T-helper 2 cell treated with Interferon-gamma antibody and Interleukin-4, amounts not matched to agents 5 μg/mL and 100 μg/mL, for 36 hours (primary cell): ENCODE data around the gene SRRT.
"Not testable (repeated sequence)": the region's sequence is repeated elsewhere in the genome, so short reads cannot be mapped to it uniquely, and the experiment has no call there.

Experiments
- DNase-seq: peaks from one replicate; pipeline ENCODE4 v3.0.0; 2021; ENCODE audit warnings: low spot score
- H3K27ac Mint-ChIP-seq: one replicate; pipeline ENCODE4 v1.8.0; 2021; ENCODE audit warnings: mild to moderate bottlenecking, mixed read lengths
- H3K27me3 Mint-ChIP-seq: one replicate; pipeline ENCODE4 v1.8.0; 2021; ENCODE audit warnings: low read depth, mixed read lengths
- H3K36me3 Mint-ChIP-seq: one replicate; pipeline ENCODE4 v1.8.0; 2021; ENCODE audit warnings: low read depth, mixed read lengths
- H3K4me1 Mint-ChIP-seq: one replicate; pipeline ENCODE4 v1.8.0; 2021; ENCODE audit warnings: low read depth, mixed read lengths
- H3K4me3 Mint-ChIP-seq: one replicate; pipeline ENCODE4 v1.8.0; 2022; ENCODE audit warnings: mild to moderate bottlenecking, moderate library complexity, mixed read lengths
- H3K9me3 Mint-ChIP-seq: one replicate; pipeline ENCODE4 v1.8.0; 2021; ENCODE audit warnings: mixed read lengths

The SRRT gene

DNA sequence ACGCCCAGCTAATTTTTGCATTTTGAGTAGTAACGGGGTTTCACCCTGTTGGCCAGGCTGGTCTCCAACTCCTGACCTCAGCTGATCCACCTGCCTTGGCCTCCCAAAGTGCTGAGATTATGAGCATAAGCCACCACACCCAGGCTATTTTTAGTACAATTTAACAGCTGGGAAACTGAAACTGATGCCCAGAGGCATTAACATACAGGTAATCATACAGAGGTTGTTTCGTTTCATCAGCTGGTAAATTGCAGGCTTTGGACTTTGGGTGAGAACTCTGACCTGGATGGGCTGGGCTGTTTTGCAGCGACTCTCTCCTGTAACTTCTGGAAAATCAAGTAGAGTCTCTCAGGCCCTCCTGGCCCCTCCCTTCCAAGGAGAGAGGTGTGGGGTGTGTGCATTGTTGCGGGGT, 27.0 kb downstream of the SRRT start:
- no peak for DNase-seq
- no peaks in the 10 kb centered on the region for H3K36me3 Mint-ChIP-seq
- H3K27me3 Mint-ChIP-seq = peaks cover 21% of the 10 kb centered on the region
- no peaks in the 10 kb centered on the region for H3K9me3 Mint-ChIP-seq
- H3K4me3 Mint-ChIP-seq = no peak overlapping the region
- peaks cover 3% of the 10 kb centered on the region for H3K4me1 Mint-ChIP-seq
- no peak overlapping the region for H3K27ac Mint-ChIP-seq

DNA sequence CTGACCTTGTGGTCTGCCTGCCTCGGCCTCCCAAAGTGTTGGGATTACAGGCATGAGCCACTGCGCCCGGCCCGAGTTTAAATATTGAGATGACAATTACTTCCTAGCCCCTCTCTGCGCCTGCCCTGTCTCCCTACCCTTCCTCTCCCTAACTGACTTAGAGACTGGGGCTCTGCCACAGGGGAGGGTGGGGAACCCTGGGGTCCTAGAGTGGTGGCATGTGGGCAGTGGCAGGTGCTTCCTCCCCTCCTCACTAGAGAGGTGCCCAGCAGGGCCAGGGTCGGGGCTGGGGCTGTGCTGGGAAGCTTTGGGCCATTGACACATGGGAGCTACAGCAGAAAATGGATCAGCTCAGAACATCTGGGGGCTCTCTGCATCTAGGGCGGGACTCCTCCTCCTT, 27.7 kb downstream of the SRRT start:
- no peak for DNase-seq
- H3K36me3 Mint-ChIP-seq = no peaks in the 10 kb centered on the region
- H3K27me3 Mint-ChIP-seq = peaks cover 16% of the 10 kb centered on the region
- H3K9me3 Mint-ChIP-seq = no peaks in the 10 kb centered on the region
- H3K4me3 Mint-ChIP-seq = no peak overlapping the region
- H3K4me1 Mint-ChIP-seq = peaks cover 1% of the 10 kb centered on the region
- H3K27ac Mint-ChIP-seq = no peak overlapping the region

DNA sequence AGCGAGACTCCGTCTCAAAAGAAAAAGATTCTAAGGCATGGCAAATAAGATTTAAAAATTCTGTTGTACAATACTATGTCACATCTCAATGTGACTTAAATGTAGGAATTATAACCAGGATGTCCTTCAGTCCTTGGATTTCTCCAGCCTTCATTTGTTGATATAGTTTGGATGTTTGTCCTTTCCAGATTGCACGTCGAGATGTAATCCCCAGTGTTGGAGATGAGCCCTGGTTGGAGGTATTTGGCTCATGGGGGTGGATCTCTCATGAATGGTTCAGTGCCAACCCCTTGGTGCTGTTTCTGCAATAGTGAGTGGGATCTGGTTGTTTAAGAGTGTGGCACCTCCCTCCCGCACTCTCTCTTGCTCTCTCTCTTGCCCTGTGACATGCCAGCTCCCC, 33.6 kb downstream of the SRRT start:
- H3K36me3 Mint-ChIP-seq = no peaks in the 10 kb centered on the region
- no peaks in the 10 kb centered on the region for H3K9me3 Mint-ChIP-seq
- H3K27ac Mint-ChIP-seq = no peak overlapping the region
- no peaks in the 10 kb centered on the region for H3K4me1 Mint-ChIP-seq
- H3K4me3 Mint-ChIP-seq = no peak overlapping the region
- peaks cover 4% of the 10 kb centered on the region for H3K27me3 Mint-ChIP-seq
- no peak for DNase-seq

DNA sequence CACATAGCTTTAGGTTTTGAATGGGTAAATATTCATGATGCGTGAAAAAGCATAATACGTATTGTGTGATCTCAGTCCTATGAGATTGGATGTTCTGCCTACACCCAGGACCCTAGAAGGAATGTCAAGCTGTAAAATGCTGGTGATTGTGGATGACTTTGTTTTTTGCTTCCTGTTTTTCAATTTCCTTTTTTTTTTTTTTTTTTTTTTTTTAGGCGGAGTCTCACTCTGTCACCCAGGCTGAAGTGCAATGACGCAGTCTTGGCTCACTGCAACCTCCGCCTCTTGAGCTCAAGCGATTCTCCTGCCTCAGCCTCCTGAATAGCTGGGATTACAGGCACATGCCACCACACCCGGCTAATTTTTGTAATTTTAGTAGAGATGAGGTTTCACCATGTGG, 35.5 kb downstream of the SRRT start:
- not testable (repeated sequence) for H3K27ac Mint-ChIP-seq, H3K36me3 Mint-ChIP-seq, DNase-seq, H3K9me3 Mint-ChIP-seq, H3K4me3 Mint-ChIP-seq, H3K27me3 Mint-ChIP-seq, H3K4me1 Mint-ChIP-seq

DNA sequence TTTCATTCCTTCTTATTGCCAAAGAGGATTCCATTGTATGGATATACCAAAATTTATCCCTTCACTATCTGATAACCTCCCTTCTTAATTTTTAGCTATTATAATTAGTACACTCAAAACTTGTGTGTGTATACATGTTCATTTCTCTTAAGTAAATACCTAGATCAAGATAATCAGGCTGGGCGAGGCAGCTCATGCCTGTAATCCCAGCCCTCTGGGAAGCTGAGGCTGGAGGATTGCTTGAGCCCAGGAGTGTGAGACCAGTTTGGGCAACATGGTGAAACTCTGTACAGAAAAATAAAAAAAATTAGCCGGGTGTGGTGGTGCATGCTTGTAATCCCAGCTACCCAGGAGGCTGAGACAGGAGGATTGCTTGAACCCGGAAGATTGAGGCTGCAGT, 36.6 kb downstream of the SRRT start:
- no peak for DNase-seq
- peaks cover 4% of the 10 kb centered on the region for H3K27me3 Mint-ChIP-seq
- no peaks in the 10 kb centered on the region for H3K9me3 Mint-ChIP-seq
- no peaks in the 10 kb centered on the region for H3K4me1 Mint-ChIP-seq
- H3K27ac Mint-ChIP-seq = no peak overlapping the region
- no peaks in the 10 kb centered on the region for H3K36me3 Mint-ChIP-seq
- H3K4me3 Mint-ChIP-seq = no peak overlapping the region

DNA sequence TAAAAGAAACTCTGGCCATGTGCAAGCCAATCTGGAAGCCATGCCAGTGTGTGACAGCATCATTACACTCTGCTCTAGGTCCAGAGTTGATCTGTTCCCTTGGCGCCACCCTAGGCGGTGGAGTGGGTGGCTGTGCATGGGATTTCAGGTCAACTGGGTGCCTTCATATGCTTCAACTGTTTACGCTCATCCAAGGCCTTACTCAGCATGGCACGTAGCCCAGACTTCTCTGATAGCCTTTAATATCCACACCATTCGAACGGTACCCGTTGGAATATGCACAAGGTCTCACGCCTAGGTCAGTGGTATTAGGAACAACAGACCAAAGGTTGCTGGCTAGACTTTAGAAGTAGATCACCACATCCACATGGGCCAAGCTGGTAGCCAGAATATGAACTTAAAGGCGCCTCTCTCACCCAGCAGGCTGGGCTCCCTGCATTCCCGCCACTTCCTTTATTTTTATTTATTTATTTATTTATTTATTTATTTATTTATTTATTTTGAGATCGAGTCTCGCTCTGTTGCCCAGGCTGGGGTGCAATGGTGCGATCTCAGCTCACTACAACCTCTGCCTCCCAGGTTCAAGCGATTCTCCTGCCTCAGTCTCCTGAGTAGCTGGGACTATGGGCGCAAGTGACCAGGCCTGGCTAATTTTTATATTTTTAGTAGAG, 39.4 kb downstream of the SRRT start:
- no peak overlapping the region for H3K4me3 Mint-ChIP-seq

DNA sequence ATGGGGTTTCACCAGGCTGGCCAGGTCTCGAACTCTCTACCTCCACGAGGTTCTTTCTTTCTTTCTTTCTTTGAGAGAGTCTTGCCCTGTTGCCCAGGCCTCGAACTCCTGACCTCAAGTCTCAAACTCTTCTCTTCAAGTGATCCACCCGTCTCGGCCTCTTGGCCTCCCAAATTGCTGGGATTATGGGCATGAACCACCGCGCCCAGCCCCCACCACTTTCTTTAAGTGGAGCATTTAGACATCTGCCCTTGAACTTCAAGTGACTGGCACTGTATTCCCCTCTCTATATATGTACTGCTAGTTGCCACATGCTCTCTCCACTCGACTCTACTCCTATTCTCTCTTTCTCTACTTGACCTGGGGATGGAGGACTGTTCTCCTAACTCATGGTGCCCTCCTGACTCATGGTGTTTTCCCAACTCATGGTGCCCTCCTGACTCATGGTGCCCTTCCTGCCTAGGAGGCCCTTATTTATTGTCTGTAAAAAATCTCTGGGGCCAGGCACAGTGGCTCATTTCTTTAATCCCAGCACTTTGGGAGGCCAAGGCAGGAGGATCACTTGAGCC, 40.1 kb downstream of the SRRT start:
- DNase-seq = no peak
- no peaks in the 10 kb centered on the region for H3K36me3 Mint-ChIP-seq
- no peaks in the 10 kb centered on the region for H3K9me3 Mint-ChIP-seq
- peaks cover 3% of the 10 kb centered on the region for H3K27me3 Mint-ChIP-seq
- no peak overlapping the region for H3K4me3 Mint-ChIP-seq
- no peaks in the 10 kb centered on the region for H3K4me1 Mint-ChIP-seq
- no peak overlapping the region for H3K27ac Mint-ChIP-seq

More for the DNA sequence above, 39.4 kb downstream of the SRRT start:
- Mint-ChIP-seq H3K4me1 (no peaks in the 10 kb centered on the region), H3K27me3 (no peaks in the 10 kb centered on the region), H3K36me3 (no peaks in the 10 kb centered on the region), H3K27ac (no peak overlapping the region), H3K9me3 (no peaks in the 10 kb centered on the region)
- DNase-seq = no peak

DNA sequence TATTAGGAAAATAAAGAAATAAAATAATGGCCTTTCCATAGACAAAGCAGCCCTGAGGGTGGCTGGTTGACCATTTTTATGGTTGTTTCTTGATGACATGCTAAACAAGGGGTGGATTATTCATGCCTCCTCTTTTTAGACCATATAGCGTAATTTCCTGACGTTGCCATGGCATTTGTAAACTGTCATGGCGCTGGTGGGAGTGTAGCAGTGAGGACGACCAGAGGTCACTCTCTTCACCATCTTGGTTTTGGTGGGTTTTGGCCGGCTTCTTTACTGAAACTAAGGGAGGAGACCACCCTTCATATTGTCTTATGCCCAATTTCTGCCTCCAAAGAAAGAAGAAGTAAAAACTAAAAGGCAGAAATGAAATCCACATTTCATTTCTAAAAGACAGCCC, 44.4 kb downstream of the SRRT start:
- not testable (repeated sequence) for H3K27ac Mint-ChIP-seq, H3K4me3 Mint-ChIP-seq, H3K9me3 Mint-ChIP-seq, H3K4me1 Mint-ChIP-seq, H3K36me3 Mint-ChIP-seq, DNase-seq
- H3K27me3 Mint-ChIP-seq = peaks cover 16% of the 10 kb centered on the region

DNA sequence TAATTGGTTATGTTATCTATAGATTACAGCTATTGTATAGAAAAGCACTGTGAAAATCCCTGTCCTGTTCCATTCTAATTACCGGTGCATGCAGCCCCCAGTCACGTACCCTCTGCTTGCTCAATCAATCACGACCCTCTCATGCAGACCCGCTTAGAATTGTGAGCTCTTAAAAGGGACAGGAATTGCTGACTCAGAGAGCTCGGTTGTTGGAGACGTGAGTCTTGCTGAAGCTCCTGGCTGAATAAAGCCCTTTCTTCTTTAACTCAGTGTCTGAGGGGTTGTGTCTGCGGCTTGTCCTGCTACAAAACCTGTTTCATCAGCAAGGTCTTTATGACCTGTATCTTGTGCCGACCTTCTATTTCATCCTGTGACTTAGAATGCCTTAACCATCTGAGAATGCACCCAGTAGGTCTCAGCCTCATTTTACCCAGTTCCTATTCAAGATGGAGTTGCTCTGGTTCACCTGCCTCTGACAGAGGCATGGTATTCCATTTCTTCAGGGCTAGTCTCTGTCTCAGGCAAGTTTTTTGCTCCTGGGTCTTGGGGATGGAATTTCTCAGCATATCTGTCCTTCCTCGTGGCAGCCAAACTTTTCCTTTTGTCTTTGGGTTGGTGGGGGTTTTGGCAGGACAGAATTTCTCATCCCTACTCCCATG, 45.0 kb downstream of the SRRT start:
- not testable (repeated sequence) for H3K36me3 Mint-ChIP-seq, H3K4me1 Mint-ChIP-seq, DNase-seq, H3K9me3 Mint-ChIP-seq, H3K27ac Mint-ChIP-seq, H3K4me3 Mint-ChIP-seq
- peaks cover 16% of the 10 kb centered on the region for H3K27me3 Mint-ChIP-seq

DNA sequence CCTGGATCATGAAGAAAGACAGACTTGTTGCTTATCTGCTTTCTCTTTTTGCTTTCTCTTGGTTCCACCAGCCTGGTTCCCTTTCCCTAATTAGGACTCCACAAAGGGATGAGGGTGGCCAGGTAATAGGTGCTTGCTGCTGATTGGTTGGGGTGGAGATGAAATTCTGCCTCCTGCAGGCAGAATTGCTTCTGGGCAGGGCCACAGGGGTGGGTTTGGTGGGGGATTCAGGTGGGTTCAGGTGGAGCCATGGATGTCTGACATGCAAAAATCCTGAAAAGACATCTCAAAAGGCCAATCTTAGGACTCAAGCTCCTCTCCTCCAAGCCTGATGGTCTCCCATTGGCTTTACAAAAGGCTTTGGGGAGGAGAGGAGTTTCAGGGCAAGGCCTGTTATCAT, 46.1 kb downstream of the SRRT start:
- DNase-seq = no peak

DNA sequence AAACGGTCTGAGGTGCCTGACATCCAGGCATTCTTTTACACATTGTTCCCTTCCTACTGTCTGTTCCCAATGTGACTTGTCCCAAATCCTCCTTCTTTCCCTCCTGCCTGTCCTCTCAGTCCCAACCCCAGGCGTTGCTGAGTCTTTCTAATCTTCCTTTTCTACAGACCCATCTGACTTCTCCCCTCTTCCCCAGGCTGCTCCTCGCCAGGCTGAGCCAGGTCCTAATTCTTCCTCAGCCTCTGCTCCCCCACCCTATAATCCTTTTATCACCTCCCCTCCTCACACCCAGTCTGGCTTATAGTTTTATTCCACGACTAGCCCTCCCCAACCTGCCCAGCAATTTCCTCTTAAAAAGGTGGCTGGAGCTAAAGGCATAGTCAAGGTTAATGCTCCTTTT, 48.7 kb downstream of the SRRT start:
- not testable (repeated sequence) for H3K27ac Mint-ChIP-seq, H3K4me3 Mint-ChIP-seq, H3K4me1 Mint-ChIP-seq, DNase-seq, H3K36me3 Mint-ChIP-seq, H3K9me3 Mint-ChIP-seq
- peaks cover 16% of the 10 kb centered on the region for H3K27me3 Mint-ChIP-seq

More for the DNA sequence above, 46.1 kb downstream of the SRRT start:
- H3K9me3 Mint-ChIP-seq = no peaks in the 10 kb centered on the region
- H3K4me3 Mint-ChIP-seq = no peak overlapping the region
- H3K27ac Mint-ChIP-seq = no peak overlapping the region
- no peaks in the 10 kb centered on the region for H3K4me1 Mint-ChIP-seq
- H3K27me3 Mint-ChIP-seq = peaks cover 16% of the 10 kb centered on the region
- no peaks in the 10 kb centered on the region for H3K36me3 Mint-ChIP-seq

DNA sequence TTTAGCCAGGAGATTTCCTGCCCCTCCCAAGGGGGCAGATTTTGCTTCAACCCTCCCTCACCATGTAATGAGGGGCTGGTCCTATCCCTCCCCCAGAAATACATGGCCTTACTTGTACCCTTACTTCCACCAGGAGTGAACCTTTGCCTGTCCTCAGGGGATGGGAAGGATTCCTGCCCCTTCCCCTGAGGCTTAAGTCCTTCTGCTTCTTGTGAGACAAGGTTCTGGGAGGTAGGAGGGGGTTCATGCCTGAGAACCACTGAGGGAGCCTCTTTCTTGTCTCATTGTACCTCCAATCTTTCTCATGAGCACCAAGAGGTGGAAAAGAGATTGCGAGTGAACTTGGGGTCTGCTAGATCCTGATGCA, 54.9 kb downstream of the SRRT start:
- Mint-ChIP-seq H3K36me3 (no peaks in the 10 kb centered on the region), H3K4me3 (no peak overlapping the region), H3K9me3 (no peaks in the 10 kb centered on the region), H3K27me3 (peaks cover 3% of the 10 kb centered on the region), H3K27ac (no peak overlapping the region), H3K4me1 (peaks cover 1% of the 10 kb centered on the region)
- DNase-seq = no peak

DNA sequence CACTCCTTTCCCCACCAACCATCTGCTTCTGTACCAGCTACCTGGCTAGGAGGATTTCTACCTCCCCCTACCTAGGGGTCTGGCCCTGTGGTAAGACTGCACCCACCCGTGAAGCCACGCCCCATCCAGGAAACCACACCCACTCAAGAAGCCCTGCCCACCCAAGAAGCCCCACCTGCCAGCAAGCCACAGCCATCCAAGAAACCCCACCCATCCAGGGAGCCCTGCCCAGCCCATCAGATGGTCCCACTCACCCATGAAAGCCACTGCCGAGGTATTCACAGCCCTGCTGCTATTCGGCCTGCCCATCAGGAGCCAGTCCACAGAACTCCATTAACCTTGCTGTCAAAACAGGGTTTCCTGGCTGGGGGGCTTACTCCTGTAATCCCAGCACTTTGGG, 58.8 kb downstream of the SRRT start:
- peaks cover 1% of the 10 kb centered on the region for H3K4me1 Mint-ChIP-seq
- H3K27ac Mint-ChIP-seq = no peak overlapping the region
- no peaks in the 10 kb centered on the region for H3K36me3 Mint-ChIP-seq
- no peak overlapping the region for H3K4me3 Mint-ChIP-seq
- H3K27me3 Mint-ChIP-seq = peaks cover 3% of the 10 kb centered on the region
- no peak for DNase-seq
- H3K9me3 Mint-ChIP-seq = no peaks in the 10 kb centered on the region

DNA sequence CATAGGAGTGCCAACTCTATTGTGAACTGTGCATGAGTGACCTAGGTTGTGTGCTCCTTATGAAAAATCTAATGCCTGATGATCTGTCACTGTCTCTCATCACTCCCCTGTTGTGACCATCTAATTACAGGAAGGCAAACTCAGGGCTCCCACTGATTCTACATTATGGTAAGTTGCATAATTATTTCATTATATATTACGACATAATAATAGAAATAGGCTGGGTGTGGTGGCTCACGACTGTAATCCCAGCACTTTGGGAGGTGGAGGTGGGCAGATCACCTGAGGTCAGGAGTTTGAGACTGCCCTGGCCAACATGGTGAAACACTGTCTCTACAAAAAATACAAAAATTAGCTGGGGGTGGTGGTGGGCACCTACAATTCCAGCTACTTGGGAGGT, 60.5 kb downstream of the SRRT start:
- H3K4me1 Mint-ChIP-seq, H3K9me3 Mint-ChIP-seq, H3K36me3 Mint-ChIP-seq, DNase-seq, H3K27ac Mint-ChIP-seq, H3K27me3 Mint-ChIP-seq, H3K4me3 Mint-ChIP-seq: not testable (repeated sequence)

DNA sequence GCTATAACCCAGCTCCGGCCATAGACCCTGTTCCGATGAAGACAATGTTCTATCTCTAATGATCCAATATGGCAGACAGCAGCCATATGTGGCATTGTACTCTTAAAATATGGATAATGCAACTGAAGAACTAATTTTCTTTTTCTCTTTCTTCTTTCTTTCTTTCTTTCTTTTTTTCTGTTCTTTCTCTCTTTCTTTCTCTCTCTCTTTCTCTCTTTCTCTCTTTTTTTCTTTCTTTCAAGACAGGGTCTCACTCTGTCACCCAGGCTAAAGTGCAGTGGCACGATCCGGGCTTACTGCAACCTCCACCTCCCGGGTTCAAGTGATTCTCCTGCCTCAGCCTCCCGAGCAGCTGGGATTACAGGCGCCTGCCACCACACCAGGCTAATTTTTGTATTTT, 61.3 kb downstream of the SRRT start:
- not testable (repeated sequence) for H3K4me3 Mint-ChIP-seq, H3K4me1 Mint-ChIP-seq, H3K9me3 Mint-ChIP-seq, H3K36me3 Mint-ChIP-seq, DNase-seq, H3K27ac Mint-ChIP-seq, H3K27me3 Mint-ChIP-seq
